ENCODE data around the gene B3GNT9.

Gene B3GNT9

GRCh38 chr16:67166598-67167168, 15.9 kb upstream of the B3GNT9 start:
- no peak for DNase-seq (ENCODE audit: low spot score)

- no peak for DNase-seq (ENCODE audit: low spot score)
These were observed 15.3 kb upstream of the B3GNT9 start for GRCh38 chr16:67166110-67166547.

GRCh38 chr16:67165121-67166078, 14.6 kb upstream of the B3GNT9 start:
- no peak for DNase-seq (ENCODE audit: low spot score)

GRCh38 chr16:67164599-67165061, 13.8 kb upstream of the B3GNT9 start, which contains the start of gene HSF4:
Gene HSF4, plus strand, starts transcription at chr16:67164745. Its CDS starts 67 bp downstream, at chr16:67164812.
- peak; percentile 66 for DNase-seq (ENCODE audit: low spot score)

GRCh38 chr16:67163999-67164558, 13.3 kb upstream of the B3GNT9 start:
- DNase-seq (ENCODE audit: low spot score), result no peak

GRCh38 chr16:67163164-67163998, 12.6 kb upstream of the B3GNT9 start:
- peak; percentile 81 for DNase-seq (ENCODE audit: low spot score)

GRCh38 chr16:67162506-67163163, 11.8 kb upstream of the B3GNT9 start:
- peak; percentile 73 for DNase-seq (ENCODE audit: low spot score)

GRCh38 chr16:67161595-67162058, 10.8 kb upstream of the B3GNT9 start:
- DNase-seq (ENCODE audit: low spot score), result peak; percentile 79

- no peak for DNase-seq (ENCODE audit: low spot score)
These were observed 8.1 kb upstream of the B3GNT9 start for GRCh38 chr16:67158637-67159600.

GRCh38 chr16:67157892-67158635, 7.3 kb upstream of the B3GNT9 start:
- DNase-seq (ENCODE audit: low spot score), result no peak

- DNase-seq (ENCODE audit: low spot score), result no peak
These were observed 6.4 kb upstream of the B3GNT9 start for GRCh38 chr16:67157106-67157748.

GRCh38 chr16:67156143-67156844, 5.5 kb upstream of the B3GNT9 start:
- DNase-seq (ENCODE audit: low spot score), result no peak

- DNase-seq (ENCODE audit: low spot score), result no peak
These were observed 4.7 kb upstream of the B3GNT9 start for GRCh38 chr16:67155295-67156142.

GRCh38 chr16:67154578-67155294, 3.9 kb upstream of the B3GNT9 start:
- DNase-seq (ENCODE audit: low spot score), result no peak

GRCh38 chr16:67151431-67152097, 766 bp upstream of the B3GNT9 start:
- DNase-seq (ENCODE audit: low spot score), result no peak

All from cerebellar cortex (tissue), 1 donor.